ENCODE results near the gene IRAK1. TPM values are rescaled to one million over a fixed set of nuclear protein-coding genes. Genes with fewer than 3 reads are reported as not detected.

The IRAK1 gene
- total and polyA plus RNA-seq, 2 of the 8 experiments (the other 6 are each of a cell fraction or from before 2014, with no cell fraction given) = 26.6 to 41.7 TPM

DNA sequence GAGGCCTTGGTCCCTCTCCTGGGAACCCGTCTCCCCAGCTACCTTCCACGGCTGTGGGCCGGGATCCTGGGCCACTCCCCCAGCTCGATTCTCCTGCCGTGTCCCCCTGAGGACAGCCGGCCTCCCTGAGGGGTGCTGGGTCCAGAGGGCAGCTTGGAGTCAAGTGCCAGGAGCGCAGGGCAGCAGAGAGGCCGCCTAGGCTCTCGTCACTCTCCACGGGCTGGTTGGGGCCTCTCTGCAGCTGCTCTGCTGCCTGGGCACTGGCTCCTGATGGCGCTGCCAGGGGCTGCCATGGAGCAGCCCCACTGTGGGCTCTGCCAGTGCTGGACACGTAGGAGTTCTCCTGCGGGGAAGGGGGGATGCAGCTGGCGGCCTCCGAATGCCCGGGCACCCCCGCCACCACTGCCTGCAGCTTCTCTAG, 6.7 kb downstream of the IRAK1 start:
- no peaks in the 10 kb centered on the region for H4K20me1 ChIP-seq (replicated peaks in 1 of 2; ENCODE audit: control insufficient read depth in 1 of 2, insufficient read depth in 2 of 2, low read length in 2 of 2)
- H3K79me1 ChIP-seq (ENCODE audit: low read depth, low read length) = no peaks in the 10 kb centered on the region
- H3K27ac ChIP-seq (ENCODE audit: low read depth, low read length) = no peak overlapping the region
- H2BK15ac ChIP-seq (ENCODE audit: low read length) = no peak overlapping the region
- ChIA-PET POLR2A (ENCODE audit: partially characterized antibody) (interaction anchor here (0.9 to 2.9 kb wide), 6 partner anchors 9 to 85 kb away, joined by 3 to 15 read pairs (median 5); partner anchors contain the start of gene HCFC1), CTCF (ENCODE audit: partially characterized antibody) (interaction anchor here (1.0 to 4.1 kb wide), 23 partner anchors 8 to 111 kb away, joined by 3 to 29 read pairs (median 5); partner anchors contain the start of genes HCFC1 and TMEM187)
- H3K4me3 ChIP-seq (ENCODE audit: extremely low read depth in 1 of 4, insufficient read depth in 2 of 4, low read depth in 3 of 4, low read length in 4 of 4) = no peak overlapping the region
- no peak overlapping the region for H3K9ac ChIP-seq (replicated peaks in 1 of 4; ENCODE audit: extremely low read depth in 1 of 4, low read depth in 3 of 4, low read length in 3 of 4)
- no peak overlapping the region for H3K18ac ChIP-seq (ENCODE audit: extremely low read depth, low read length)
- H4K91ac ChIP-seq (replicated peaks; ENCODE audit: insufficient read length, low read length) = no peak overlapping the region
- H2AK5ac ChIP-seq (ENCODE audit: low read depth, low read length) = no peak overlapping the region
- peaks cover 0 to 7% (median 3%) of the 10 kb centered on the region in 4 experiments; a peak in 2 of 7 replicates for H3K4me1 ChIP-seq (replicated peaks in 1 of 4; ENCODE audit: control insufficient read depth in 3 of 4, insufficient read depth in 4 of 4, low read length in 3 of 4)
- H3K23ac ChIP-seq (ENCODE audit: insufficient read length) = no peak overlapping the region
- DNase-seq (ENCODE audit: low read depth in 1 of 2, low spot score in 2 of 2) = no peak
- H2BK5ac ChIP-seq (ENCODE audit: low read depth, low read length) = no peak overlapping the region
- H2AFZ ChIP-seq (ENCODE audit: low read length) = no peak overlapping the region
- H2BK20ac ChIP-seq (ENCODE audit: low read length) = no peak overlapping the region
- no peak overlapping the region for H2BK120ac ChIP-seq (replicated peaks; ENCODE audit: low read depth, low read length)
- H3K56ac ChIP-seq (replicated peaks; ENCODE audit: insufficient read length, low read depth, low read length) = no peak overlapping the region
- H4K8ac ChIP-seq (ENCODE audit: extremely low read depth, insufficient read depth, low read length) = no peak overlapping the region; the same call in 1 of the 2 replicates
- H4K5ac ChIP-seq (ENCODE audit: insufficient read length, low read depth, low read length) = no peak overlapping the region
- peaks cover 2 to 11% (median 7%) of the 10 kb centered on the region in 4 experiments; a peak in 3 of 8 replicates for H3K36me3 ChIP-seq (ENCODE audit: control insufficient read depth in 2 of 4, insufficient read depth in 4 of 4, low read length in 3 of 4)
- no peak for TF ChIP-seq EGR1 (IDR thresholded peaks at IDR 0.05; ENCODE audit: borderline replicate concordance, low read depth, low read length)
- no peak for TF ChIP-seq KDM5A (IDR thresholded peaks at IDR 0.05; ENCODE audit: low read length)
- no peak for TF ChIP-seq SUZ12 (IDR thresholded peaks at IDR 0.05; ENCODE audit: low read length)
- no peak for TF ChIP-seq YY1 (IDR thresholded peaks at IDR 0.05; ENCODE audit: low read depth, low read length)
- no peak for TF ChIP-seq RBBP5 (IDR thresholded peaks at IDR 0.05; ENCODE audit: borderline replicate concordance, low read depth, low read length)
- TF ChIP-seq RXRA (IDR thresholded peaks at IDR 0.05; ENCODE audit: insufficient read depth, low read depth, low read length) = no peak
- TF ChIP-seq NRF1 (IDR thresholded peaks at IDR 0.05; ENCODE audit: low read depth, low read length) = no peak
- TF ChIP-seq MAFK (IDR thresholded peaks at IDR 0.05; ENCODE audit: low read depth, low read length) = no peak
- TF ChIP-seq GABPA (IDR thresholded peaks at IDR 0.05; ENCODE audit: borderline replicate concordance, insufficient read depth, low read length) = no peak
- TF ChIP-seq TBP (IDR thresholded peaks at IDR 0.05; ENCODE audit: low read depth, low read length) = no peak
- no peak for TF ChIP-seq SIX5 (IDR thresholded peaks at IDR 0.05; ENCODE audit: low read depth, low read length)
- H3K27me3 ChIP-seq (replicated peaks in 1 of 4; ENCODE audit: control insufficient read depth in 3 of 4, extremely low read depth in 1 of 4, insufficient read depth in 3 of 4, low read length in 3 of 4) = no peaks in the 10 kb centered on the region
- no peak overlapping the region for H3K4me2 ChIP-seq (ENCODE audit: insufficient read depth in 1 of 2, low read depth in 2 of 2, low read length in 2 of 2)
- H3K9me3 ChIP-seq (ENCODE audit: insufficient read depth in 2 of 2, low read depth in 1 of 2, low read length in 1 of 2) = no peaks in the 10 kb centered on the region
- H3K14ac ChIP-seq (ENCODE audit: insufficient read length) = no peak overlapping the region
- FAIRE-seq = no peak
- no peak overlapping the region for H3K4ac ChIP-seq (replicated peaks; ENCODE audit: insufficient read length, low read depth, low read length)
- no peak overlapping the region for H2BK12ac ChIP-seq (ENCODE audit: low read depth, low read length)
- H3K79me2 ChIP-seq (ENCODE audit: control insufficient read depth in 1 of 2, insufficient read depth in 2 of 2, low read length in 2 of 2) = no peaks in the 10 kb centered on the region
- H3K23me2 ChIP-seq (ENCODE audit: low read depth, low read length) = no peaks in the 10 kb centered on the region
- 96% methylated on average over 8 of the region's 17 CpGs; no CpG with 5 or more reads in 1 of the 2 experiments for WGBS, 2 experiments (ENCODE audit: extremely low coverage in 1 of 2, insufficient coverage in 1 of 2, insufficient read length in 1 of 2, insufficient replicate concordance in 2 of 2, low coverage in 1 of 2, low lambda C conversion rate in 2 of 2, missing lambda C conversion rate in 1 of 2)
